ENCODE data around the gene PRR18.

Gene PRR18

DNA sequence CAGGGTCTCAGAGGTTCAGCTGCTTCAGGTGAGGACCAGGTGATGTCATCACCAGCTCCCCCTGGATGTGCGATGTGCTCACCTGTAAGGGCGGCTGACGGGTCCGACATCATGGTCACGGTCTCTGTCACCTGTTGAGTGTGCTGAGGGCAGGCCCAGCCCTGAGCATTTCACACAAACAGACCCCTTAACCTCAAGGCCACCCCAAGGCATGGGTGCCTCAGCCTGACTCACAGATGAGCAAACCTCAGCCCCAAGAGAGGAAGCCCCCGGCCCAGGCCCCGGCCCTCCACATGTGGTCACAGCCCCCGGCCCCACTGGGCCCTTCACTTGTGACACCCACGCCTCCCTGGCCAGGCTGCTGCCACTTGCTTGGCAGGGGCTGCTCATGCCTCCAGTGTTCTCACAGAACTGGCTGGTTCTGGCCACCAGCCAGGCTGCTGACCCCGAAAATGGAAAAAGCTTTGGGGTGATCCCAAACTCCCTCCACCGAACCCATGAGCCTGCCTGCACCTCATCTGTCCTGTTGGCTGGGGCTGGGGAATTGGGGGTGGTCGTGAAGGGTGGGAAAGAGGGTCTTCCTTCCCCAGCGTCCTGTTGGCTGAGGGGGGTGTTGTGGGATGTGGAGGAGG, 33.3 kb downstream of the PRR18 start:
- DNase-seq, result no peak

GRCh38 chr6:166274163-166274562, 34.0 kb downstream of the PRR18 start:
- DNase-seq, result no peak

GRCh38 chr6:166271376-166271765, 36.8 kb downstream of the PRR18 start:
- DNase-seq, result no peak

- no peak for DNase-seq
These were observed 37.4 kb downstream of the PRR18 start for GRCh38 chr6:166270706-166271375.

DNA sequence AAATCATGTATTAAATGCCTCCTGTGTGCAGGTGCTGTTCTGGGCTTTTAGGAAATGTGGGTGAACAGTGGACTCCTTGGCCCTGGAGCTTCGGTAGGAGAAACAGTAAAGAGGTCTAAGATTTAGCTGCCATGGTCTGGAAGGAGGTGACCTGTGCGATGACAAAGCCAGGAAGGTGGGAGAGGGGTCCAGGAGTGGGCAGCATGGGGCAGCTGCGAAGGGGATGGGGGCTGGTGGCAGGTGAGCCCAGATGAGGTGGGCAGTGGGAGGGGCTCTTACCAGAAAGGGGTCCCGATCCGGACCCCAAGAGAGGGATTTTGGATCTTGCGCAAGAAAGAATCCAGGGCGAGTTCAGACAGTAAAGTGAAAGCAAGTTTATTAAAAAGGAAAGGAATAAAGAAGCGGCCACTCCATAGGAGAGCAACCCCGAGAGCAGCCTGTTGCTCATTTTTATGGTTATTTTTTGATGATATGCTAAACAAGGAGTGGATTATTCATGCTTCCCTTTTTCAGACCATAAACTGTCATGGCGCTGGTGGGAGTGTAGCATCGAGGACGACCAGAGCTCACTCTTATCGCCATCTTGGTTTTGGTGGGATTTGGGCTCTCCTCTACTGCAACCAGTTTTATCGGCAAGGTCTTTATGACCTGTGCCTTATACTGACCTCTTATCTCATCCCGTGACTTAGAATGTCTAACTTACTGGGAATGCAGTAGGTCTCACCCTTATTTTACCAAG, 38.7 kb downstream of the PRR18 start:
- DNase-seq, result no peak

- no peak for DNase-seq
These were observed 39.8 kb downstream of the PRR18 start for GRCh38 chr6:166268431-166268830.

- no peak for DNase-seq
These were observed 40.7 kb downstream of the PRR18 start for GRCh38 chr6:166267526-166267925.

GRCh38 chr6:166266336-166266735, 41.9 kb downstream of the PRR18 start:
- no peak for DNase-seq

DNA sequence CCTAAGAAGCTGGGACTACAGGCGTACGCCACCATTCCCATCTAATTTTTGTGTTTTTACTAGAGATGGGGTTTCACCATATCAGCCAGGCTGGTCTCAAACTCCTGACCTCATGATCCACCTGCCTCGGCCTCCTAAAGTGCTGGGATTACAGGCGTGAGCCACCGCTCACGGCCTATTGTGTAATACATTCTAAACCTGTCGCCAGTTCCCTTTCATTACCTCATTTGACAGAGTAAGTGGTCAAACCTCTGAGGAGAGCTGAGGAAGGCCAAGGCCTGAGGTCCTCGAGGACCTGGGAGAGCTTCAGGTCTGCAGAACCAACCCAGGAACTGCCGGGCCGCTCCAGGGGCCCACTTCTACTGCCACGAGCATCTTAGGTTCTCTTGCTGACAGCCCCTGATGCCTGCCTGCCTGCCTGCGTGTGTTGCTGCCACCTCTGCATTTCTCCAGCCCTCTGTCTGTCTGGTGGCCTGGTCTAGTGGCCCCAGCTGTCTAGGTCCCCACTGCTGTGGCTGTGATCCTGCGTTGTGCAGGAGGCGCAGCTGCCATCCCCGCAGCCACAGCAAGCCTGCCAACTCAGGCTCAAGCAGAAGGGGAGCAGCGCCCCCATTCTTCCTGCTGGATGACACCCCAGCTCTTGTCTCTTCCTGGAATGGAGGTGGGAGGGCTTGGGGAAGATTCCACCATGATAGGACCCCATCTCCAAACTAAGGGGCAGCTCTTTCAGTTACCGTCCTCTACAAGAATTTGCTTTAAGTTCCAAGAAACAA, 45.3 kb downstream of the PRR18 start:
- DNase-seq, result no peak

- no peak for DNase-seq
These were observed 48.8 kb downstream of the PRR18 start for GRCh38 chr6:166259296-166259977.

DNA sequence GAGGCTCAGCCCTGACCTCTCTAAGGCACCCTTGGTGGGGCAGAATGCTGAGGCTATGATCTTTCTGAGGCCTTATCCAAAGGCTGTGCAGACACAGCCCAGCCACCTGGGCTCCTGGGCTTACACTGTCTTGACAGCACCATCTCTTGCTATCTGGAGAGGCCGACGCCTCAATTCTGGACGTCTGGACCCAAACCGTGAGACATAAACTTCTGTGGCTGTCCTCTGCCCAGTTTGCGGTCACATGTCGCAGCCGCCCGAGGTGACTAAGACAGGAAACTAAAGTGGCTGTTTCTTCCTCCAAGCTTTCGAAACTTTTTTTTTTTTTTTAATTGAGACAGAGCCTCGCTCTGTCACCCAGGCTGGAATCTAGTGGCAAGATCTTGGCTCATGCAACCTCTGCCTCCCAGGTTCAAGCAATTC, 49.3 kb downstream of the PRR18 start:
- DNase-seq, result peak; percentile 76

DNA sequence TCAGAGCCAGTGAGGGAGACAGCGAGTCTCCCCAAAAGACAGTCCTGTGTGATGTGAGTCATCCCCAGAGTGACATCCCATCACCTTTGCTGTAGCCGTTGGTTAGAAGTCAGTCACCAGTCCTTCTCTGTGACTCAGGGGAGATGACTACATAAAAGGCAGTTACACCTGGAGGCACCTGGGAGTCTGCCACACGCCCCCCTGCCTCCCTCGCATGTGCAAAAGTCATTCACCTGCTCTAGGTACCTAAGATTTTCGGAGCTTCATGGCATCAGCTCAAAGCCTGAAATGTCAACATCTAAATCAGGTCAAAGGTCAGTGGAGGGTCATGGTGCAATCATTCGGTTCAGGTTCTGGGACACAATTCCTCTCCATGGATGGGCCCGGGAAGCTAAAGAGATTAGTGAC, 50.3 kb downstream of the PRR18 start:
- DNase-seq, result no peak

All from CD4-positive, alpha-beta T cell treated with Interleukin-15 for 1 hour (primary cell).